HG03432 (cell line): ENCODE results near the gene TRMT2A.
"Not testable (repeated sequence)": the region's sequence is repeated elsewhere in the genome, so short reads cannot be mapped to it uniquely, and the experiment has no call there.

ENCODE experiments used
- ATAC-seq: cut with Tn5 transposase; IDR thresholded peaks from one replicate; pipeline ENCODE4 v1.9.1; 2021; ENCODE audit warnings: mild to moderate bottlenecking, moderate library complexity; ENCODE audit not compliant: unreplicated experiment

TRMT2A gene, protein sequence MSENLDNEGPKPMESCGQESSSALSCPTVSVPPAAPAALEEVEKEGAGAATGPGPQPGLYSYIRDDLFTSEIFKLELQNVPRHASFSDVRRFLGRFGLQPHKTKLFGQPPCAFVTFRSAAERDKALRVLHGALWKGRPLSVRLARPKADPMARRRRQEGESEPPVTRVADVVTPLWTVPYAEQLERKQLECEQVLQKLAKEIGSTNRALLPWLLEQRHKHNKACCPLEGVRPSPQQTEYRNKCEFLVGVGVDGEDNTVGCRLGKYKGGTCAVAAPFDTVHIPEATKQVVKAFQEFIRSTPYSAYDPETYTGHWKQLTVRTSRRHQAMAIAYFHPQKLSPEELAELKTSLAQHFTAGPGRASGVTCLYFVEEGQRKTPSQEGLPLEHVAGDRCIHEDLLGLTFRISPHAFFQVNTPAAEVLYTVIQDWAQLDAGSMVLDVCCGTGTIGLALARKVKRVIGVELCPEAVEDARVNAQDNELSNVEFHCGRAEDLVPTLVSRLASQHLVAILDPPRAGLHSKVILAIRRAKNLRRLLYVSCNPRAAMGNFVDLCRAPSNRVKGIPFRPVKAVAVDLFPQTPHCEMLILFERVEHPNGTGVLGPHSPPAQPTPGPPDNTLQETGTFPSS

DNA sequence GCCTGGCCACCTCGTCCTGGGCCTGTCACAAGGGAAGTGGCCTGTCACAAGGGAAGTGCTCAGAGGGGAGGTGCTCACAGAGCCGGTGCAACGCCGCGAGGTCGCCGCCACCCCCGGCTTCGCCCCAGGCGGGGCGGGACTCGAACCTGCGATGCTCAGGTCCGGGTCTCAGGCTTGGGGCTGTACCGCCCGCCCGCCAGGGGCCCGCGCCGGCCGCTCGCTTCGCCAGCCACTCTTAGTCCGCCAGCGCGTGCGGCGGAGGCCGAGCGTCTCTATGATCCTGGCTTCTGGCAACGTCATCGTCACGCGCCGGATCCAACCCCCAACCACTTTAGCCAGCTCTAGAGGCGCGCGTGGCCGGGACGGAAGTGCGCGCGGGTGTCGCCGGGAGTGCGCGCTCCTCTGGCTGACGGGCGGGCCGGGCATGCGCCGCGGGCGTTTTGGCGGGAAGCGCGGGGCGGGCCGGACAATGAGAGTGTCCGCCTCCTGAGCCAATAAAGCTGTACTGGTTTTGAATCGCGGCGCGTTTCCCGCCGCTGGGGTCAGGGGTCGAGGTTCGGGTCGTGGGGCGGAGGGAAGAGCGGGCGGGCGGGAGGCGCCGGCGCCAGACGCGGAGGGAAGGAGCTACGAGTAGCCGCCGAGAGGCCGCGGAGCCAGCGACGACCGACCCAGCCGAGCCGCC, at the start of gene TRMT2A:
TRMT2A (minus strand) TSS at position 276 of the 682 bp plus-strand sequence. CDS start 320 bp downstream, outside the sequence.
- ATAC-seq = peak; percentile 75

DNA sequence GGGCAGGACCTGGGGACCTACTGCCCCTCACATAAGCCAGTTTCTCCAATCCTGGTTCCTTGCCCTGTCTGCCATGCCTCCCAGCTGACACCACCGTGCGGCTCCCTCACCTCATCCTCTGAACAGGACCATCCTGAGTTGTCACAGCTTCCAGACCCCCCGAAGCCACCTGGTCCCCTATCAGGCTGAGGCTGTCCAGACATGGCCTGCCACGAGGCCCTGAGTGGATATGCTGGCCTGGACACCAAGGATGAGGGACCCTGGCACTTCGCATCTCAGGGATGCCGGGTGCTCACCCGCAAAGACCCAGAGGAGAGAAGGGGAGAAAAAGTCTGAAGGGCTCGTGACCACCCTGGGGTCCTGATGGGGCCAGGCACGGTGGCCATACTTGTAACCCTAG, 49.7 kb upstream of the TRMT2A start:
- no peak for ATAC-seq

DNA sequence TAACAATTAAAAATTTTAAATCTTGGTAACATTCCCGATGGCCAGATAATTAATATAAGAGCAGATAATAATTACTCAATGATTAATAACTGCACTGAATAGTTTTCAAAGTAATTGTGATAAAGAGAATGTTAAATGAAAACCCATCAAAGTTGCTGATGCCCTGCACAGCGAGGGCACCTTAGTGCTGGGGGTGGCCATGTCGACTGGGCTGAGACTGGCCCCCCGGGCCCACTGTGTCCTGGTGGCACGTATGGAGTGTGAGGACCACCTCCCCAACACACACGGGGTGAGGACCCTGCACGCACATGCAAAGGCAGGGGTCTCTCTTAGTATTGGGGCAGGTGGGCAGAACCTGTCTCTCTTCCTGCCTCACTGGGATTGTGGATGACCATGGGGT, 48.9 kb upstream of the TRMT2A start:
- no peak for ATAC-seq

DNA sequence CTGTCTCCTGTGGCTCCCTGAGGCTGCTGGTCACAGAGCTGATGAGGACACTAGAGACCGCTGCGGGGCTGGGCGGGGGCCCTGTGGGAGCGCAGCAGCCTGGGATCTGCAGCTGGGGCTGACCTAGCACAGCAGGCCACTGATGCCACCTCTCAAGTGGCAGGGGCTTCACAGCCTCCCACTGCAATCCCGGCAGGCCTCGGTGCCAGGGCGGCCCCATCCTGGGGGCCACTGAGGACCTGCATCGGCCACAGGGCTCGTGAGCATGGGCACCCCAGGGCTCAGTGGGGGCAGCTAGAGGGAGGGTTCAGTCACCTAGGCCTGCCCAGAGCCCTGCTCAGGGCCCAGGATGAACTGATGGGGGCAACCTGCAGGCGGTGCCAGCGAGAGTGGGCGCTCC, 48.4 kb upstream of the TRMT2A start:
- no peak for ATAC-seq

DNA sequence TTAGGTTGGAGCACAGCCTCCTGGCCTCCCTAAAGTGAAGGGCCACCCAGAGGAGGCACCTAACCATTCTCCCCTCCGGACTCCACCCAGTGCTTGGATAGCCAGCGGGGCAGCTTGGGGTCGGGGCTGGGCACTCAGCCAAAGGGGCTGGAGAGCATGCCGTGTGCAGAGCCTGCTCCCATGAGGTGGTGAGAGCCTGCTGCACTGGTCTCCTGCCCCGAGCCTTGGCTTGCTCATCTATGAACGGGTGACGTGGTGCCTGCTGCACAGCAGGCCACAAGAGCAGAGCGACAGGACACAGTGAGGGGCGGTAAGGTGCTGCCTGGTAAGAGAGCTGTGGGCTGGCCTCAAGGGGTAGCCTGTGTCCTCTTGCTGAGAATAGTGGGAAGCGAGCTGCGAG, 47.8 kb upstream of the TRMT2A start:
- ATAC-seq = no peak

DNA sequence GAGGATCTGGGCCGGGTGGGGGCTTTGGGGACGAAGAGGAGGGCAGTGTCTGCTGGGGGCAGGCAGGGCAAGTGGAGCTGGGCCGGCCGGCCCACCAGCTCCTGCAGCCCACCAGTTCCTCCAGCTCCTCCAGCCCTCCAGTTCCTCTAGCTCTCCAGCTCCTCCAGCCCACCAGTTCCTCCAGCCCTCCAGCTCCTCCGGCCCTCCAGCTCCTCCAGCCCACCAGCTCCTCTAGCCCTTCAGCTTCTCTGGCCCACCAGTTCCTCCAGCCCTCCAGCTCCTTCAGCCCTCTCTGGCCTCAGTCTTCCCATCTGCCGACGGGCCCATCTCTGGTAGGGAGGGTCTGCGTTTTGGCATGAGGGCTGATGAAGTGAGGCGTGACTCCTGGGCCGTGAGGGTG, 43.0 kb upstream of the TRMT2A start:
- ATAC-seq = no peak

DNA sequence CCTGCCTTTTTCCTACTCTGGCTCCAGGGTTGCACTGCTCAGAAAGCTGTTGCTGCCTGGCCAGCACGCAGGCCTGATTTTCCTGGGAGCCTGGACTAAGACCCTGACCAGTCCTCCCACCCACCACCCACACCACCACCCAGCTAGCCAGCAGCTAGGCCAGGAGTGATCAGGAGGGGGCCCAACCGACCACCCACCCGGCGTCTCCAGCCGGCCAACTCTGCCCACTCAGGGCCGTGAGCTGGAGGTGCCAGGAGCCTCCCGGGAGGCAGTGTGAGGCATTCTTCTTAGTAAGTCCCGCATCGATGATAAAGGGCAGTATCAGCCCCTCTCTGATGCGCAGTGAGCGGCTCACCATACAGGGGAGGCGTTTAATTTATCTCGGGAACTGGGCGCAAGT, 42.5 kb upstream of the TRMT2A start:
- not testable (repeated sequence) for ATAC-seq

DNA sequence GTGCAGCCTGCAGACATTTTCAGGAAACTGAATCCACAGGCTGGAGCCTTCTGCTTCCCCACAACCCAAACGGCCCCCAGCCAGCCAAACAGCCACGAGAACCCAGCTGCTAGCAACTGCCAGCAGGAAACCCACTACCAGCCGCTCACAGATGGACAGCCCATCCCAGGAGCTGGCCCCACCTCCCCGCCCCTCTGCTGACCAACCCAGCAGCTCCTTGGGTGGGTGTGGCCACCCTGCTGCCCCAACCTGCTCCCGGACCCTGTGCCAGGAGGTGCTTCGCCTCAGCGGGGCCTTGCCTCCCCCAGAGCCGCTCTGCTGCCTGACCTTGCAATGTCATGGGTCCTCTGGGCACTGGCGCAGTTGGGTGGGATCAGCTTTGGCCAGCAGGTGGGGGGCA, 42.0 kb upstream of the TRMT2A start:
- ATAC-seq = no peak

DNA sequence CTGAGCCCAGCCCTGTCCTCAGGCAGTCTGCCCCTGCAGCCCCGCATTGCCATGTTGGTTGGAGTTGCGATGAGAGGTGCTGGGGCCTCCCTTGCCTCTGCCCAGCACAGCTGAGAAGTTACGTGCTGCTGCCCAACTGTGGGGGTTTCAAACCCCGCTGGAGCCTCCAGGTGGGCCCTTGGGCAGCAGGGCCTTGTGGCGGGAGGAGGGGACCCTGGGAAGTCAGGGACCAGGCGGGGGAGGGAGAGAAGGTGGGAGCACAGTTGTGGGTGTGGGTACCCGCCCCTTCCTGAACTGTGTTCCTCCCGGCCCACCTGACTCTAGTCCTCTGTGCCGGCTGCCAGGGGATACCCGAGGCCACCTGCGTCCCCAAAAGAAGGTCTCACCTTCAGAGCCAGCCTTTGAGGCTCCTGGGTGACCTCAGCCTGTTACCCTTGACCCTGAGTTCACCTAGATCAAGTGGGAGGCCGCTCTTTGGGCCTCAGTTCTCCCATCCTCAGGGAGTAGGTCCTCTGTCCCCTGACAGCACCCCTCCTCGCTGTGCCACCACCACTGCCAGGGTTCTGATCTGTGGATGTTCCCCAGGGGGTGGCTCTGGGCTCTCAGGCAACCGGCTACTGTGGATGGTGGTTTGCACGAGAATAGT, 41.5 kb upstream of the TRMT2A start:
- ATAC-seq = no peak

DNA sequence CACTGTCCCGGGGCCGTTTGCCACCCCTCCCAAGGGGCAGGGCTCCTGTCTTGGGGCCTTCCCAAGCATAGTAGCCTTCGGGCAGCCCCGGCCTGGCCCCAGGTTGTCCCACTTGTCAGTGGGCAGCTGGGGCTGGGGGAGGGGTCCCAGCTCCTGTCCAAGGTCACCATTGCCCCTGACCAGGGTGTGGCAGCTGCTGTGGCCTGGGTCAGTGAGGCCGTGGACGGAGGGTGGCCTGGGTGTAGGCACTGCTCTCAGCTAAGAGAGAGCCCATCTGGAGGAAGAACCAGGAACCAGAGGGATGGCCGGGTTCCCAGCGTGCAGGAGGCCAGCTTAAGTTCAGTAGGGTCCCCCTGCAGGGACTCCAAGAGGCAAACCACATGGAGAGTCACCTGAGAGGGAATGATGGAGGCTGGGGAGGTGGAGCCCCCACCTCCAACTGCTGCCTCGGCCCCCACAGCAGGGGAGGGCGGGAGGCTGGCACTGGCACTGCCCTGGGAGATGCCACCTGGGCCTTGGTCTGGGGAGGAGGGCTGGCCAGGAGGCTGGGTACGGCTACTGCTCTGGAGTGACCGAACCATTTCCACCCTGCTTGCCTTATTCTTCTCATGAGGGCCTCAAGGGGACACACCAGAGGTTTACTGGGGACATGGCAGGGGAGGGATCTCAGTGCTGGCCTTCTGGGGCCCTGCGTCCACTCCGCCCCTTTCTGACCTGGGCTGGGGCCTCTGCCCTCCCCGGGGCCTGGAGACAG, 40.6 kb upstream of the TRMT2A start:
- no peak for ATAC-seq

DNA sequence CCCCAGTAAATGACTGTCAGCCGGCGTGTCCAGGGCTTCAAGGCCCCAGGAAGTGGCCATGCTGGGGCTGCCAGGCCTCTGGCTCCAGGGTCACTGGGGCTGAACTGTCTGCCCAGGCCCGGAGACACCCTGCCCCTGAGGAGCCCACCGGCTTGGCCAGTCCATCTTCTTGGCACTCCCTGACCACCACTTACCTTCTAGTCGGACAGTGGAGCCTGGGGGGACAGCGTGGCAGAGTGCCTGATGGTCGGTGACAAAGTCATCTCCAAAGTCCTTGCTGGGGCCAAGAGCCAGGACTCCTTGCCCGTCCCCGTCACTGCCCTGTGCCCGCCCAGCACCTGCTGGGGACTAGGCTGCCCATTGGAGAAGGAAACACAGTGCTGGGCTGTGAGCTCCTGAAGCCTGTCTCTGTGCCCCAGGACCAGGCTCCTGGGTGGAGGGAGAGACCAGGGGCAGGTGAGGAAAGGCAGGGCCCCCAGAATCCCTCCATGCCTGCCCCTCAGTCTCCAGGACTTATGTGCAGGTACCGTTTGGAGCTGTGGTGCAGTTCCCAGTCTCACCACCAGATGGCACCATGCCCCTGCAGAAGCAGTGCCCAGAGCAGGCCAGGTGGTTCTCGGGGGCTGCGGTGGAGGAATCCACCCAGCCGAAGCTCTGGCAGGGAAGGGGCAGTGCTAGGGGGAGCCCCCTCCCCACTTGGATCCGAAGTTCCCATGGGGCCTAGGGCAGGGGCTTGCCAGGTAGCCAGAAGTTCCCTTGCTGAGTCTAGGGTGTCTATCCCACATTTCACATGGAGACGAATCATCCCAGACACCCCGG, 39.8 kb upstream of the TRMT2A start:
- ATAC-seq = no peak

DNA sequence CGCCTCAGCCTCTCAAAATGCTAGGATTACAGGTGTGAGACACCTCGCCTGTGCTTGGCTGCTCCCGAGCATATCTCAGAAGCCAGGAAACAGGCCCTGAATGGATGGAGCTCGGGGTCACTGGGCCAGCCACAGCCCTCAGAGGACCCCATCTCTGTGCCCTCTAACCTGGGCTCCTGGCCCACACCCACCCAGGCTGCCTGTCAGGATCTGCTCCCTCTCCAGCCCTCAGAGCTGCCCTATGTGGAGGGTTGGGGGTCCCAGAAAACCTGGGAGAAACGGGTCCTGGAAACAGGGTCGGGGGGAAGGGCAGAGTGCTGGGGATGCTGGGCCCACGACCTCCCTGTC, 39.0 kb upstream of the TRMT2A start:
- no peak for ATAC-seq

DNA sequence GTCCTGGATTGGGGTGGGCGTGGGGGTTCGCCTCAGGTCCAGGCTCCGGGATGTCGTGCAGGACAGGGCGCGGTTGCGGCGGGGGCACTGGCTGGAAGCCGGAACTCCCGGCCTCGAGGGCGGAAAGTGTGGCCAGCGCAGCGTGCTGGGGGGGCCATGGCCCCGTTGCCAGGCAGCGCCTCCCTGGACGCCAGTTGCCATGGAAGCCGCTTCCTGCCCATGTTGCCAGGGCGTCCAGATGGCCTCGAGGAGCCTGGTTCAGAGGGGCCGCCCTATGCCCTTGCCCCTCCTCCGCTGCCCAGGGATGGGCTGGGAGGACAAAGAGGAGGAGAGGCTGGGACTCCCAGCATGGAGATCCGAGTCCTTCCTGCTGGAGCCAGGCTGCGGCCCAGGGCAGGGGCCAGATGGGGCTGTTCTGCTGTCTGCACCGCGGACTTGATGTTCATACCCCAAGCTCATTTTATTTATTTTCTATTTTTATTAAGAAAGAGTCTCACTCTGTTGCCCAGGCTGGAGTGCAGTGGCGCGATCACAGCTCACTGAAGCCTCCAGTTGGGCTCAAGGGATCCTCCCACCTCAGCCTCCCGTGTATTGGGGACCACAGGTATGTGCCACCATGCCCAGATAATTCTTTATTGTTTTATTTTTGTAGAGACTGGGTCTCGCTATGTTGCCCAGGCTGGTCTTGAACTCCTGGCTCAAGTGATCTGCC, 38.5 kb upstream of the TRMT2A start:
- ATAC-seq = no peak

DNA sequence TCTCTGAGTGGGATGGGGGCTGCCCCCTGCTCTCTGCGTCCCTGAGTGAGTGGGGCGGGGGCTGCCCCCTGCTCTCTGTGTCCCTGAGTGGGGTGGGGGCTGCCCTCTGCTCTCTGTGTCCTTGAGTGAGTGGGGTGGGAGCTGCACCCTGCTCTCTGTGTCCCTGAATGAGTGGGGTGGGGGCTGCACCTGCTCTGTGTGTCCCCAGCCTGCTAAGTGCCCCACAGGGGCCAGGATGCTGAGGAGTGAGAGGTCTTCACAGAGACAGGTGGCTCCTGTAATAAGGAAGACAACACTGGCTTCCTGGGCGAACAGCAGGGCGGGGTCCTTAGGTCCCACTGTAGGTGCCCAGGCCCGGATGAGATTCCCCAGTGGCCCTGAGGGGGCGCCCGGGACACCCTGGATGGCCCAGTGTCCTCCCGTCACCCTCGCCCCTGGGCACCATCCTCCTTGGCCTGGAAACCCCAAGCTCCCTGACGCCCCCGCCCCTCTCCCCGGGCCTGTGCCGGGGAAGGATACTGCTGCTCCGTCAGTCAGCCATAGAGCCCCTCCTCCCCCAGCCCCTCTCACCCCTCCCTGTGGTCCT, 37.7 kb upstream of the TRMT2A start:
- ATAC-seq = no peak

DNA sequence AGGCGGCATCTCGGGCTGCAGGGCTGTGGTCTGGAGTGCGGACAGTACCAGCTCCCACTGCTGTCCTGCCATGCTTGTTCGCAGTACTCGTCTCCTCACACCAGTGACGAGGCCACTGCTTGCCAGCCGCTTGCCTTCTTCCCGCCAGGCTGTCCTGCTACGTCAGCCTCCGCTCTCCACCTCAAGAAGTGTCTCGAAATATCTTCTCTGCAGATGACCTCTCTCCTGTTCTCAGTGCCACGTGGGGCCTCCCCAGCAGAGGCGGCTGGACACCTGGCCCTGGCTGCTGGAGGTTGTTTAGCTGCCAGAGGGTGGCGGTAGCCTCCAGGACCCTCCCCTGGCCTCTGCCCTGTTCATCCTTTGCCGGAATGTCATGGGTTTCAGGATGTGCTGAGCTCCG, 36.9 kb upstream of the TRMT2A start:
- ATAC-seq = no peak

DNA sequence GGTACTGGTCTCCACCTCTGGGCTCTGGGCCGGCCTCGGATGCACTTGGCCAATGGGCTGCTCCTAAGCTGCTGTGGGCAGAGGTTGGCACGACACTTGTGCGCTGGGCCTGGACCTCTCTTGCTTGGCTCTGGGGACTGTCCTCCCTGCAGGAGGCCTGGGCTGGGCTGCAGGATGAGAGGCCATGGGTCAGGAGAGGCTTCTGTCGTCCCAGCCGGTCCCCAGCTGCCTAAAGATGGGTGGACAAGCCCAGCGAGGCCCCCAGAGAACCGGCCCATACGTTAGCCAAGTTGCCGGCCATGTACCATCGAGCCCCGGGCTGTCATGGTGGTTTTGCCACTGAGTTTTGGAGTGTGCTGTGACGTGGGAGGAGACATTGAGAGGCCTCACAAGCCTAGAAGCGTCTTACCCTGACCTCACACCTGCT, 35.5 kb upstream of the TRMT2A start:
- no peak for ATAC-seq

DNA sequence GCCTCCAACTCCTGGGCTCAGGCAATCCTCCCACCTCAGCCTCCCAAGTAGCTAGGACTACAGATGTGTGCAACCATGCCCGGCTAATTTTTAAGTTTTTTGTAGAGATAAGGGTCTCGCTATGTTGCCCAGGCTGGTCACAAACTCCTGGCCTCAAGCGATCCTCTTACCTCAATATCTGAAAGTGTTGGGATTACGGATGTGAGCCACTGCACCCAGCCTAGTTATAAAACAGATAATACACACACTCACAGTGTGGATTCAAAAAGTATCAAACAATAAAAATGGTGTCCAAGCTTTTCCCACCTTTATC, 34.2 kb upstream of the TRMT2A start:
- ATAC-seq = no peak

DNA sequence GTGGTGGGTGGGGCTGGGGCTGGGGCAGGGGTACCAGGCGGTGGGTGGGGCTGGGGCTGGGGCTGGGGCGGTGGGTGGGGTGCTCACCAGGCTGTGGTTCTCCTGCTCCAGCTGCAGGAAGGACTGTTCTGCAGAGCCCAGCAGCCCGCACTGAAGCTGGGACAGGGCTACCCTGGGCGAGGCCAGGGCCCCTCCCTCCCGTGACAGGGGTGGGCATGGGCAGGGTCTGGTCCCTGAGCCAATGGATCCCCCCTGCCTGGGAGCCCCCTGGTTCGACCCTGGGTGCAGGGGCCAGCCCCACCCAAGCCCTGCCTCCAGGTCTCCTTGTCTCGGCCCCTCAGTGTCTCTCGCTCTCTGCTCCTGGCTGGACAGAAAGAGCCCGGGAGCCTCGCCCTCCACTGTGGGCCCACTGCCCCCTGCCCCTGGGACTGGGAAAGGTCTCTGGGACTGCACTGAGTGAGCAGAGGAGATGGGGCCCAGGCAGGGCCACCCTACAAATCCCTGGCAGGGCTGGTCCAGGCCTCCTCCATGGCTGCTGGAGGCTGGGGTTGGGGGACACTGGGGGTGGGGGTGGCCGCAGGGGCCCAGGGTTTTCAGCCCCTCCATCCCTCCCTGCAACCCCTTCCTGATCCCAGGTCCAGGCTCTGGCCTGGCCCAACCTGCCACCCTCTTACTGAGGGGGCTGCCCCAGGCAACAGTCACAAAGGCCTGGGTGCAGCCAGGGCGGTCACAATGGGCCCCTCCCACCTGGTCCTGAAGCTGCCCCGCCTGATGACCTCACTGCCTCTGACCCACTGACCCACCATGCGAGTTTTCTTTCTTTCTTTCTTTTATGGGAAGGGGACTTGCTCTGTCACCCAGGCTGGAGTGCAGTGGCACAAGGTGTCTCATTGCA, 33.6 kb upstream of the TRMT2A start, which contains the start of gene CCDC188:
CCDC188 (minus strand) TSS at position 675 of the 895 bp plus-strand sequence; CDS start at position 606, 69 bp downstream.
- ATAC-seq = no peak
